HG03521 (cell line): ENCODE measurements around the gene COA5.

Source experiments
- ATAC-seq: cut with Tn5 transposase; IDR thresholded peaks from one replicate; pipeline ENCODE4 v1.9.1; 2021; ENCODE audit warnings: mild to moderate bottlenecking, moderate library complexity; ENCODE audit not compliant: unreplicated experiment

The COA5 gene

DNA sequence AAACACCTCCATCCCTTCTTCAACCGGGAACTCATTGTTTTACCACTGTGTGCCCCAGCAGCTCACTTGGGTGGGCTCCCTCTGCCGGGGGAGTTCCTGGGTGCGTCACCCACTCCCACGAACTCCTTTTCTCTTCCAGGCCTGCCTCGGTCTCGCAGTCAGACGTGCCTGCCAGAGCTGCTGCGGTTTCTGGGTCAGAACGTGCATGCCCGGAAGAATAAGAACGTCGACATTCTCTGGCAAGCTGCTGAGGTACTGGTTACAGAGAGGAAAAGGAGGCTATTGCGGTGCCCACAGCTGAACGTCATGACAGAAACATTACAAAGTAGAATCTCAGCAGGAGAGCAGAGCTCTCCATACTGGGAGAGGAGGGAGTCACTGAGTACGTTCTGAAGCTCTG, 35.6 kb downstream of the COA5 start:
- ATAC-seq = no peak

DNA sequence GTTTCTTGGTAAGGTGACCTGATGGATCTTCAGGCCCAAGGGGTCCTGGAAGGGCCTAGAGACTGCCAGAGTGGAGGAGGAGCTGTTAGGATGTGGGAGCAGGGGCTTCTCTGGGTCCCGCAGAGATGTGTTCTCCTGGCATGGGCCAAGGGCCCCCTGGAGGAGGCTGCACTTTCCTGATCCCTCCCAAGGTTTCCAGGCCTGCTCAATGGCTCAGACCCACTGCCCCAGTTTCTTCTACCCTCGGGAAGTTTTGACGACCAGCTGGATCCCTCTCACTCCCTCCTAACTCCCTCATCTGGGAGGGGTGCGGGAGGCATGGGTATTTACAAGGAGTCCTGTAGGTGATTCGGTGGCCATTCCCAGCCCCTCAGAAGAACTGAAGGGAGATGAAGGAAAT, 36.1 kb downstream of the COA5 start:
- no peak for ATAC-seq

DNA sequence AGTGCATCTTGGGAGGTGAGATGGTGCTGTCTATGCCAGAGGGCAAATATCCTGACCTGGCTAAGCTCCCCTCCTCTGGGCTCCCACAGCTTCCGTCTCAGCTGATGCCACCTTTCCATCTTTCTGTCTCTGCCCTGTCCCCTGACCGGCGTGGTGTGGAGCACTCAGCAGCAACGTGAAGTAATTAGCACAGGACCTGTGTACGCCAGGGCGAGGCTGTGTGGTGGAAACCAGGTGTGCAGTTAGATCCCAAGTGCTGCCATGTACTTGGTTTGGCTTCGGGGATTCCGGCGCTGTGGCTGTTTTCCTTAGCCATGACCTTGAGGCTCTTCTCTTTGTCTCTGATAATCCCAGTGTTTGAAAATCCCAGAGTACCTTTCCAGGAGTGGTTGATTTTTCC, 36.5 kb downstream of the COA5 start:
- no peak for ATAC-seq

DNA sequence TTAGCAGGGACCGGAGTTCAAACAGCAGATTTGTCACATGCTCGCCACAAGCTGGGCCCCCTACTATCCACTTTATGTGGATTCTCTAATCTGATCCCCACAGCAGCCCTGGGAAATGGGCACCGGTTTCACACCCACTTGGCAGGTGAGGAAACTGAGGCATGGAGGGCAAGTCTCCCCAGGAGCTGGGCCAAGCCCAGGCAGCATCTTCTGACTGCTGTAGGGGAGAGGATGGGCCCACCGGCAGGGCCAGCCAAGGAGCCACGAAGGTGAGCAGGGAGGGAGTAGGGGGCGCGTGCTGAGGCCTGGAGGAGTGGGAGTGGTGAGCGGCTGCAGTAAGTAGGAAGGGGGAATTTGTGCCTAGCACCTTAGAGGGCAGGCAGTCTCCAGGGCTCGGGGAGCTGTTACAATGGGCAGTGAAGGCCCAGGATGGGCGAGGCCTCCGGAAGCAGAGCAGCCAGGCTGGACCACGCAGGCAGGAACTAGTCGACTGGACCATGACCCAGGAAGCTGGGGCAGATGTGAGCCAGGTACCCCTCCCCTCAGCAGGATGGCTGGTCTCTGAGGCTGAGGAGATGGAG, 37.1 kb downstream of the COA5 start:
- no peak for ATAC-seq

DNA sequence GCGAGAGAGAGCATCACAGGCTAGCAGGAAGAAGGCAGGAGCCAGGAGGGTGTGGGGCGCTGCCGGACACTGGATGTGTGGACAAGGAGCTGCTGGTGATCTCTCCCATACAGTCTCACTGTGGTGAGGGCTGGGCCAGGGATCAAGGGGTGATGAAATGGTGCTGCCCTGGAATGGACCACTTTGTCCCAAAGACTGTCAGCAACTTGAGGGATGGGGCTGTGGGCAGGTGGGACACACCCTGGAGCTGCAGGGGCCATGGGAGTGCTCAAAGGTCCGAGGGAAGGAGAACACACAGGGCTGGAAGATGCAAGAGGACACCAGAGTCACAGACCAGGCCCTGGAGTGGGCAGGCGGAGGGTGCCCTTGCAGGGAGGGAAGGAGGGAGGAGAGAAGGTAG, 38.0 kb downstream of the COA5 start:
- ATAC-seq = no peak

DNA sequence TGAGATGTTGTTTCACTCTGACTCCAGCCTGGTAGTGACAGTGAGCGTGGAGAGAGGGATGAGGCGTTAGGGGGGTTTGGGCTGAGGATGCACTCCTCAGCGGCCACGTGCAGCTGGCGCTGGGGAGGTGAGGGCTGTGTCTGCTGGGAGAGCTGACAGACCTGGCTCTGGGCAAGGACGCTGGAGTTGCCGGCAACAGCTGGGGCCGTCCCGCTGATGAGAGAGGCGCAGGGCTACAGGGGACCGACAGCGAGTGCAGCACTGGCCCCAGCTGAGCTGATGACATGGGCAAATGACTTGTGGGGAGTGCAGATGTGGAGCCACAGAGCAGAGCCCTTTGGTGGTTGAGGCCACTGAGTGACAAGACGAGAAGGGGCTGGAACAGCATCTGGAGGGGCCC, 38.4 kb downstream of the COA5 start:
- no peak for ATAC-seq

DNA sequence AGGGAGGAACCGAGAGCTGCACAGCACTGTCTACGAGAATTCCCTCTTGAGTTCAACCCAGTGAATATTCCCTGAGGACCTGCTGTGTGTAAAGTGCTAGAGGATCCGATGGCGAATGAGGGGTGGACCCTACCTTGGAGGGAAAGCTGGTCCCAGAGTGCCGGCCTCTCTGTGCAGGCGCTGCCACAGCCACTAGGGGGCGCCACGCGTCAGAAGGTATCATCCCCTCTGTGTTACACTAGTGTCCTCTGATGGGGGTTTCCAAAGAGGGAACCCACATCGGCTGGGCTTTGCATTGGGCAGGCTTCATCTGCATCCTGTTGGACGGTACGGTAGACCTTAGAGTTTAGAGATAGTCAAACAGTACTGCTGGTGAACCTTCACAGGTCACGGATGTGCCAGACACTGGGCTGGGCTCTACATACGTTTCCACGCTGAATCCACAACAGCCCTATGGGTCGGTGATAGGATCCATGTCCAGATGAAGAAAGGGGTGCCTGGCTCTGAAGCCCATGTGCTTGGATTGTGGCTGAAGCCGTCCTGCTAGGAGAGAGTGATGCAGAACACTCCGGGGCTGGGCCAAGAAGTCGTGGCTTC, 39.0 kb downstream of the COA5 start:
- peak; percentile 52 for ATAC-seq

DNA sequence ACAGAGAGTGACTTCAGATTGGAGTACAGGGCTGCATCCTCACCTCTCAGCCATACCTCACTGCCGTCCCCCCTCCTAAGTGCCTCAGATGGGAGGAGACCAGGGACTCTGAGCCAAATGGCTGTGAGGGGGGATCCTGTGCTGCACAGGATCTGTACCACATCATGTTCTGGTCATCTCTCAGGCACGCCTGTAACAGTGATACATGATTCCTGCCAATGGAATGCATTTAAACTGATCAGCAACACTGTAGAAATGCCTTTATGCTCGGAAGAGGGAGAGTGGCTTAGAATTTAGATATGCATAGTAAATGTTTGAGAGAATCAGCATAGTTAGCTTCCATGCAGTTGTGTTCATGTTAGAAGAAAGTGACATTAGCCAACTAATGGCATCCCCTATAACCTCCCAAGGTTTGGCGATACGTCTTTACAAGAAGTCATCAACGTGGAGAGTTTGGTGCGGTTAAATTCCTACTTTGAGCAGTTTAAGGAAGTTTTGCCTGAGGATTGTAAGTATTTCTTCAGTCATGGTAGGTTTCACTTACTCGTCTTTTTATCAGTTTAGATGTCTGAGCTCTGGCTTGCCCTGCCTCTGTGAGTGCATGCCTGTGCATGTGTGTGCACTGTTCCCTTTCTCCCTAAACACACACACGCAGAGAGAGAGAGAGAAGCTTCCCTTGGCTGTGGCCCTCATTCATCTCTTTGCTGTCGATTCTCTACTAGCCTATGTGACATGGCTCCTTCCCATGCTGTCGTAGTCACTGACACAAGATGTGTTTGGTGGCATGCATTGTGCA, 40.0 kb downstream of the COA5 start:
- ATAC-seq = no peak

DNA sequence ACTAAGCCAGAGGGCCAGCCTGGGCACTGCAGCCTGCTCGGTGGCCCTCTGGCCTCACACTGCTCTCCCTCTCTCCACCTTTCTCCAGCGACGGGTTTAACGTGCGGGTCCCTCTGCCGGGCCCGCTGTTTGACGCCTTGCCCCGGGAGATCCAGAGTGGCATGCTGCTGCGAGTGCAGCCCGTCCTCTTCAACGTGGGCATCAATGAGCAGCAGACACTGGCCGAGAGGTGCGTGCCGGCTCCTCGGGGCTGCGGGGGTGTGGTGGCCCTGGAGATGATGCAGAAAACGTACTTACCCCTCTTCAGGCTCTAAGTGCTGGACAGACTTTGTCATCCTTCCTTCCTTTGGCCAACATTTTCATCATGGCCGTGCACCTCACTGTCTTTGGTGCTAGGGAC, 42.4 kb downstream of the COA5 start:
- ATAC-seq = no peak

DNA sequence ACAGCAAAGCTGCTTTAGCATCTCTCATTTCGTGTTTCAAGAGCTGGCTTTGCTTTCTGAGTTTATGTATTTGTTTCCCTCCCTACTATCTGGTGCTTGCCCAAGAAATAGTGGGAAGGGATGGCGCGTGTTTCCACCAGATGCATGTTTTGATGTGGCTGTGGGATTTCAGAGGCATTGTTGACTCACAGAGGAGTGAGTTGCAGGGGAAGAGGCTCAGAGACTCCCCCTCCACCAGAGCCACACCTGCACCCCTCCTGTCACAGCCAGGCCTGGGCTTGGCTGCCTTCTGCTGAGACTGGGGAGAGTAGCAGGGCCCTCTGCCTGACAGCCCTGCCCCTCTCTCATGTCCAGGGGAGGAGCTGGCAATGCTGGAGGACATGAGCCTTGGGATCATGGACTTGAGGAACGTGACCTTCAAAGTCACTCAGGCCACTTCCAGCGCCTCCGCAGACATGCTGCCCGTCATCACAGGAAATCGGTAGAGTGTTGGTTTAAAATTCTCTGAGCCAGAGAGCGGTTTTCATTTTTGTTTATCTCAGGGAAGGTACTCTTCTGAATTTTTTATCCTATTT, 42.9 kb downstream of the COA5 start:
- ATAC-seq = no peak

DNA sequence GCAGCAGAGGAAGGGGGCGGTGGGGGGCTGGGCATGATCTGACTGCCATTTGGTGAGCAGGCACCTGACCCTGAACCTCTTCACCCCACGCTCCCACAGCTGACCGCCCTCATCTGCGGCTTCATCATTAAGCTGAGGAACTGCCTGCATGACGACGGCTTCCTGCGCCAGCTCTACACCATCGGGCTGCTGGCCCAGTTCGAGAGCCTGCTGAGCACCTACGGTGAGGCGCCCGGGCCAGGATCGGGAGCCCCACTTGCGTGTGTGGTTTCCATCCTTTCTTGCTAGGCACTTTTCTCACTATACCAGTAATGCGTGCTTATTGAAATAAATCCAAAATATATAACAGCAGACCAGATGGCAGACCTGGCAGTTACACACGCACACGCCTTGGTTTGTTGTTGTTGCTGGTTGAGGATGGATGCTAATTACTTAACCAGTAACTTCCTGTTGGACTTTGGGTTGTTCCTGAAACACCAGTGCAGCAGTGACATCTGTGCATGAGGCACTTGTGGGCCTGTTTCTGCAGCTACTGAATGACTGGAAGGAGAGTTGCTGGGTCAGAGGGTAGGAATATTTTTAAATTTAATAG, 43.7 kb downstream of the COA5 start:
- no peak for ATAC-seq

DNA sequence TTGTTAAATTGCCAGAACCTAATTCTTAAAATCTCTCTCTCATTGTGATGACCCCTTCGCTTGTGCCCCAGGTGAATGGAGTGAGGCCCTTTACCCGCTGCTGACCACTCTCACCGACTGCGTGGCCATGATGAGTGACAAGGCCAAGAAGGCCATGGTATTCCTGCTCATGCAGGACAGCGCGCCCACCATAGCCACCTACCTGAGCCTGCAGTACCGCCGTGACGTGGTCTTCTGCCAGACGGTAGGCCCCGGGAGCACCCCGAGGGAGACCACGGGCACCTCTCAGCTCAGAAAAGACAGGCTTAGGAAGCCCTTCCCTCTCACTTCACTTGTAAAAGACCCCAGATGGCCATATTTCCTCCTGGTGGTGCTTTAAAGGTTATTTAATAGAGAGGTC, 44.9 kb downstream of the COA5 start:
- ATAC-seq = no peak

DNA sequence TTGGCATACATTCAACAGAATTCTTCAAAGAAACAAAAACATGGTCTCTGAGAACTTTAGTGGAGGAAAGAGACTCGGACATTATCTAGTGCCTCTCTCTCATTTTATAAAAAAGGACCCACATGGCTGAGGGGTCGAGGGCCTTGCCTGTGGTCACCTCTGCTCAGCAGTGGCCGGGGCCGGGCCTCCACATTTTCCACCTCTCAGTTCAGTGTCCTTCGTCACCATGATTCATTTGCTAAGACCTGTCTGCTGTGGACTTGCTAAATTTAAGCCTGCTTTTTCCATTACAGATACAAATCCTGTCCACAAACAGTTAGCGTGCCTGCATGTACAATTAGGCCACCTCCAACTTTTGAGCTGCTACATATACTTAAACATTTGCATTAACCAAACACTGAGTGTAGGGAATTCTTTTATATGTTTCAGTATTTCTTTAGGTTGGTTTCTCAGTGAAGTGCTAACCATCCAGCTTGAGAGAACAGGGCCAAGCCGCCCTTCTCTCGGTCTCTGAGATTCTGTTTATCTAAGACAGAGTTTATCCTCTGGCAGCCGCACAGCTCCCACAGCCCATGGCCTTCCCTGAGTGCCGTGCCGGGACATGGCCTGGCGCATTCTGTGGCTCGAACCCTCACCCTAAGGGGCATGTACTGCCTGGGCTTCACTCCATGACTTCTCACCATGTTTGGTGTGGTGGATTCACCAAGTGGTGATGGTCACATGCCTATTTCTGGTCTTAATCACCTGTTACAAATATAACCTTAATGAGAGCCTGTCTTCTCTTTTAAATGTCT, 46.2 kb downstream of the COA5 start:
- ATAC-seq = no peak

DNA sequence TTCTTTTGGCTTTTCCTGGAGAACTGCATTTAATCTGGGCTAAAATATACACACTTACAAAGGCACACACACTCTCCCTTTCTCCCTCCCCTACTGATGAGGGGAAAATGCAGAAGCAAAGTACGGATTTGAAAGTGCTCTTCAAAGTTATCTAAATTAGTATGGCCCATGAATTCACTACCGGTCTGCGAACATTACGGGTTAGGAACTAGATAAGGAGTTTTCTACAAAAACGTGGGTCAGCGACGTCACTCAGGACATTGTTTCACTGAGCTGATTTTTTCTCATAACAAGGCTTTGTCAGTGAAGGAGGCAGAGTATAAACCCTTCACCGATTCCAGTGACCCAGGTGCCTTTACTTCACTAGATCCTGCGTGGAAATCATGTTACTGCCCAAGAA, 47.3 kb downstream of the COA5 start:
- ATAC-seq = no peak

DNA sequence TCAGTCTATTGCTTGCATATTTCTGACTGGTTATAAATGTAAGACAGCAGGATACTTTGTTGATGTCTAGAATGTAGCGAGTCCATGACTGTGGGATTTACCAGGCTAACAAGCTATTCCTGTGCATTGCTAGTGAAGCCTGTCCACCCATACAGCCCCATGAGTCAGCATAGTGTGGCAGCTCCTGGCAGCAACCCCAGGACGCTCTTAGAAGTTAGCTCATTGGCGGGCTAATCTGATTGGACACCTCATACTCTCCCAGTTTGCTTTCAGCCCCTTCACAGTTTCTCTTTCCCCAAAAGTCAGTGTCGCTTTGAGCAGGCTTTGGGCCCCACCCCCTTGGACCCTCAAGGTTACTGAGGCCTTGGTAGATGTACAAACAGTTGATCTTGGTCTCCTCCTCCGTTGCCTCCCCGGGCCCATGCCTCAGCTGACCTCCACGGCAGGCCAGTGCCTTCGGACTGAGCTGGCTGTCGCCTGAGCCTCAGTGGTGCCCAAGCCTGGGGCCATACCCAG, 48.0 kb downstream of the COA5 start:
- no peak for ATAC-seq

DNA sequence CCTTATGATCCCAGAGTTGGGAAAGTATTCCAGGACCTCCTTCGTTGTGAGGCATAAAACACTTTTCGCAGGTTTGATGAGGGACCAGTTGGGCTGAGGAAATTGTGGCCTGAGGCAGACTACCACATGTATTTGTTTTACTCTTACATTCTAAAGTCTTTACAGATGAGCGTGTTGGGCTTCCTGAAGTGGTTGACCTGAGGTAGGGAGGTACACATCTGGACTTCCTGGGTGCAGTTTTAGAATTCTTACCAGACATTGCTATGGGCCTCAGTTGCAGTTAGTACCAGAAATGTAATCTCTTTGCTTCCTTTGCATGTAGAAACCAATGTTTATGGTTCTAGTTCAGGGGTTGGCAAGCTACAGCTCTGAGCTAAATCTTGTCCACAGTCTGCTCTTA, 48.7 kb downstream of the COA5 start:
- no peak for ATAC-seq

DNA sequence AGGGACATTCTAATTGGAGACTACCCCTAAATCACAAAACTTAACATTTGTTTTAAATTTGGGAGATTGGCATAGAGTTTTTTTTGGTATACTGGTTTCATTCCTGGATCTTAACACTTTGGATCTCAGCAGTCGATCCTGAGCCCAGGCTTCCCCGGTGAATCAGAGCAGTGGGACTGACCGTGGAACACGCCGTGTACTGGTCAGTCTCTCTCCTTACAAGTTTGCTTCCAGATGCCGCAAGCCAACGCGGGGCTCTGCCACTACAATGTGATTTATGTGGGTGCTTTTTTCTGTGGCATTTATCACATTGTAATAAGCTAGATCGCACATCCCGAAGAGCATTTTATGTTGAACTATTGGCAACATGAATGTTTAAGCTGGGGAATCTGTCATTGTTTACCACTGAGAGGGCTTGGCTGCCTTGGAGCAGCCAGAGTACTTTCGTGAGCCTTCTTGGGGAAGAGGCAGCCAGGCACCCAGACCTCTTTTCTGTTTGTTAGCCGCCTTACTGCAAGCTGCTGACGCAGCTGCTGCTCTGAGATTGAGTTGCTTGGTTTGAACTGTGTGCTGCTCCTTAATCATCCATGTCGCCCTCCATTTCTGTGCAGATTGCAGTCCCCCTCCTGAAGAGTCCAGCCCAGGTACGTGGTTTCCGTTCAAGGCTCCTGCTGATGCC, 49.3 kb downstream of the COA5 start:
- ATAC-seq = no peak

DNA sequence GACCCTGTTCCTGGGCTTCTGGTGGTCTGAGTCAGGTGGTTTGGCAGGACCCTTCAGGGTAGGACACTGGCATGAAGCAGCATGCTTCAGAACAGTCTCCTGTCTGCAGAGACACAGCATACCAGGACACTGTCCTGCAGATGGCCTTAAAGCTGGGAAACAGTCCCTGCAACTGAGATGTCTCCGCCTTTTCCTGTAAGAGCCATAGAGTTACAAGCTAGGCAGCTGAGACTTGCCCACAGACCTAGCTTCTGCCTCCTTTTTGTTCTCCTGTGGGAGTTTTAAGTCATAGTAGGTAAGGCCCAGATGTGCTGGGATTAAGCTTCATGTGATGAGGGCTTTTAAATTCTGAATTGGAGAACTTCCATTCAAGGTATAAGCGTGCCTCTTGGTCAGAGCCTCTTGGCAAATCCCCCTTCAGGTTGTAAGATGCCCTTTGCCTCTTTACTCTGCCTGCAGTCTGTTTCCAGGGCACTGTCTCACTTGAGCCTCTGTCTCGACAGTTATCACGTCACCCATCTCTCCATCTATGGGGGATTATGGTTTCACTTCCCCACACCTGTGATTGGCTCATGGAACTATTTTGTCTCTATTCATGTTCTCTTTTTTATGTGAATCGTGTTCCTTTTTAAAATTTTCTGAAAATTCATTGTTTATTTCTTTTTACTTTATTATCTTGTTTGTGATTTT, 51.8 kb downstream of the COA5 start:
- peak; percentile 64 for ATAC-seq

DNA sequence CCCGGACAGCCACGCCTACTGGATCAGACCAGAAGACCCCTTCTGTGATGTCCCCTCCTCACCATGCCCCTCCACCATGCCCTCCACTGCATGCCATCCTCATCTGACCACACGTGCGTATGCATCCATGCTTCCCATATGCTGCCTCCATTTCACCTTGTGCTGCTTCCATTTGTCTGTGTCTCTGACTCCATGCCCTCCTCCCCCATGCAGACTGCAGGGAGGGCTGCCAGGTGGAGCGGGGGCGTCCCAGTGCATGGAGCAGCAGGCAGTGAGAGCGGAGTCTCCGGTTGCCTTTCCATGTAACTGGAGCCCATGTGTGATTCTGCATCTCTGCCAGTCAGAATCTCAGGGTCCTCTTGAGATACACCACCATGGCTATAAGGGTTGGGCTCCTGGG, 52.6 kb downstream of the COA5 start:
- ATAC-seq = no peak
